SK-N-SH (cell line): ENCODE measurements around the gene HSD11B1L.

ENCODE experiments used
- CHD2 ChIP-seq: fragments of 150-350 bp; IDR thresholded peaks from 2 replicates; pipeline ENCODE4 v1.6.1; 2018; ENCODE audit warnings: low read length; ENCODE audit not compliant: partially characterized antibody
- FOXM1 ChIP-seq: IDR thresholded peaks from 2 replicates; pipeline ENCODE4 v1.4.0; 2012; ENCODE audit warnings: low read depth, mild to moderate bottlenecking
- GABPA ChIP-seq: IDR thresholded peaks from 2 replicates; pipeline ENCODE4 v1.4.0; 2012; ENCODE audit warnings: low read depth, mild to moderate bottlenecking
- MXI1 ChIP-seq: IDR thresholded peaks from 2 replicates; pipeline ENCODE4 v1.6.1; 2012; ENCODE audit warnings: mild to moderate bottlenecking, low read depth, low read length, improper control_type of control experiment
- RCOR1 ChIP-seq: fragments of 150-350 bp; IDR thresholded peaks from 2 replicates; pipeline ENCODE4 v1.6.1; 2017; ENCODE audit warnings: antibody characterized with exemption, low read length
- TAF1 ChIP-seq: IDR thresholded peaks from 2 replicates; pipeline ENCODE4 v1.6.1; 2012; ENCODE audit warnings: low read depth, mild to moderate bottlenecking, low read length, moderate library complexity, borderline replicate concordance
- TCF12 ChIP-seq: IDR thresholded peaks from 2 replicates; pipeline ENCODE4 v1.4.0; 2012
- TF ChIP-seq, protein P1 (sequence below): IDR thresholded peaks from 2 replicates; pipeline ENCODE4 v1.6.1; 2012; ENCODE audit warnings: mild to moderate bottlenecking, low read depth, low read length, moderate library complexity
- TF ChIP-seq, protein P2 (sequence below): fragments of 200-600 bp; sonication (generic); IDR thresholded peaks from 2 replicates; pipeline ENCODE4 v1.6.1; 2017; ENCODE audit warnings: antibody characterized with exemption, mild to moderate bottlenecking, moderate library complexity
- TF ChIP-seq, protein P3 (sequence below): IDR thresholded peaks from 2 replicates; pipeline ENCODE4 v1.4.0; 2012; ENCODE audit warnings: low read depth, borderline replicate concordance
- TF ChIP-seq, protein P4 (sequence below): IDR thresholded peaks from 2 replicates; pipeline ENCODE4; 2012

DNA sequence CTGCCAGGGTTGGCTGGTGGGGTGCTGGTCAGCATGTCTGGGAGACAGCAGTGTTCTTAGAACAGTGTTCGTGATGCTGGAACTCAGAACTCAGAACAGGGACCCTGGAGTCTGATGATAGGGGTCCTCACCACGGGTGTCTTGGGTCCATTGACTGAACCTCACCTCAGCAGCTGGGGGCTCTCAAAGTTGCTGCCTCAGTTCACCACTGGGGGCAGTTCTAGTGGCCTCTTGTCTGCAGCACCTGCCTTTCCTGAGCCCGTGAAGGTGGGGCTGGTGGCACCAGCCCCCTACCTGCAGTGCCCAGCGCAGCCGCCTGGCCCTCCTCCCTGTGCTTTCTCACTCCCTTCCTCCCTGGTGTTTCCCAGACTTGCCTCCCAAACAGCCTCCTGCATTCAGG, 29.5 kb upstream of the HSD11B1L start:
- TF ChIP-seq, protein P1, sequence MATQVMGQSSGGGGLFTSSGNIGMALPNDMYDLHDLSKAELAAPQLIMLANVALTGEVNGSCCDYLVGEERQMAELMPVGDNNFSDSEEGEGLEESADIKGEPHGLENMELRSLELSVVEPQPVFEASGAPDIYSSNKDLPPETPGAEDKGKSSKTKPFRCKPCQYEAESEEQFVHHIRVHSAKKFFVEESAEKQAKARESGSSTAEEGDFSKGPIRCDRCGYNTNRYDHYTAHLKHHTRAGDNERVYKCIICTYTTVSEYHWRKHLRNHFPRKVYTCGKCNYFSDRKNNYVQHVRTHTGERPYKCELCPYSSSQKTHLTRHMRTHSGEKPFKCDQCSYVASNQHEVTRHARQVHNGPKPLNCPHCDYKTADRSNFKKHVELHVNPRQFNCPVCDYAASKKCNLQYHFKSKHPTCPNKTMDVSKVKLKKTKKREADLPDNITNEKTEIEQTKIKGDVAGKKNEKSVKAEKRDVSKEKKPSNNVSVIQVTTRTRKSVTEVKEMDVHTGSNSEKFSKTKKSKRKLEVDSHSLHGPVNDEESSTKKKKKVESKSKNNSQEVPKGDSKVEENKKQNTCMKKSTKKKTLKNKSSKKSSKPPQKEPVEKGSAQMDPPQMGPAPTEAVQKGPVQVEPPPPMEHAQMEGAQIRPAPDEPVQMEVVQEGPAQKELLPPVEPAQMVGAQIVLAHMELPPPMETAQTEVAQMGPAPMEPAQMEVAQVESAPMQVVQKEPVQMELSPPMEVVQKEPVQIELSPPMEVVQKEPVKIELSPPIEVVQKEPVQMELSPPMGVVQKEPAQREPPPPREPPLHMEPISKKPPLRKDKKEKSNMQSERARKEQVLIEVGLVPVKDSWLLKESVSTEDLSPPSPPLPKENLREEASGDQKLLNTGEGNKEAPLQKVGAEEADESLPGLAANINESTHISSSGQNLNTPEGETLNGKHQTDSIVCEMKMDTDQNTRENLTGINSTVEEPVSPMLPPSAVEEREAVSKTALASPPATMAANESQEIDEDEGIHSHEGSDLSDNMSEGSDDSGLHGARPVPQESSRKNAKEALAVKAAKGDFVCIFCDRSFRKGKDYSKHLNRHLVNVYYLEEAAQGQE: no peak
- TF ChIP-seq, protein P2, sequence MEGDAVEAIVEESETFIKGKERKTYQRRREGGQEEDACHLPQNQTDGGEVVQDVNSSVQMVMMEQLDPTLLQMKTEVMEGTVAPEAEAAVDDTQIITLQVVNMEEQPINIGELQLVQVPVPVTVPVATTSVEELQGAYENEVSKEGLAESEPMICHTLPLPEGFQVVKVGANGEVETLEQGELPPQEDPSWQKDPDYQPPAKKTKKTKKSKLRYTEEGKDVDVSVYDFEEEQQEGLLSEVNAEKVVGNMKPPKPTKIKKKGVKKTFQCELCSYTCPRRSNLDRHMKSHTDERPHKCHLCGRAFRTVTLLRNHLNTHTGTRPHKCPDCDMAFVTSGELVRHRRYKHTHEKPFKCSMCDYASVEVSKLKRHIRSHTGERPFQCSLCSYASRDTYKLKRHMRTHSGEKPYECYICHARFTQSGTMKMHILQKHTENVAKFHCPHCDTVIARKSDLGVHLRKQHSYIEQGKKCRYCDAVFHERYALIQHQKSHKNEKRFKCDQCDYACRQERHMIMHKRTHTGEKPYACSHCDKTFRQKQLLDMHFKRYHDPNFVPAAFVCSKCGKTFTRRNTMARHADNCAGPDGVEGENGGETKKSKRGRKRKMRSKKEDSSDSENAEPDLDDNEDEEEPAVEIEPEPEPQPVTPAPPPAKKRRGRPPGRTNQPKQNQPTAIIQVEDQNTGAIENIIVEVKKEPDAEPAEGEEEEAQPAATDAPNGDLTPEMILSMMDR: no peak
- TF ChIP-seq GABPA: no peak
- no peak for TF ChIP-seq MXI1
- no peak for TF ChIP-seq TCF12
- no peak for TF ChIP-seq CHD2
- TF ChIP-seq, protein P3, sequence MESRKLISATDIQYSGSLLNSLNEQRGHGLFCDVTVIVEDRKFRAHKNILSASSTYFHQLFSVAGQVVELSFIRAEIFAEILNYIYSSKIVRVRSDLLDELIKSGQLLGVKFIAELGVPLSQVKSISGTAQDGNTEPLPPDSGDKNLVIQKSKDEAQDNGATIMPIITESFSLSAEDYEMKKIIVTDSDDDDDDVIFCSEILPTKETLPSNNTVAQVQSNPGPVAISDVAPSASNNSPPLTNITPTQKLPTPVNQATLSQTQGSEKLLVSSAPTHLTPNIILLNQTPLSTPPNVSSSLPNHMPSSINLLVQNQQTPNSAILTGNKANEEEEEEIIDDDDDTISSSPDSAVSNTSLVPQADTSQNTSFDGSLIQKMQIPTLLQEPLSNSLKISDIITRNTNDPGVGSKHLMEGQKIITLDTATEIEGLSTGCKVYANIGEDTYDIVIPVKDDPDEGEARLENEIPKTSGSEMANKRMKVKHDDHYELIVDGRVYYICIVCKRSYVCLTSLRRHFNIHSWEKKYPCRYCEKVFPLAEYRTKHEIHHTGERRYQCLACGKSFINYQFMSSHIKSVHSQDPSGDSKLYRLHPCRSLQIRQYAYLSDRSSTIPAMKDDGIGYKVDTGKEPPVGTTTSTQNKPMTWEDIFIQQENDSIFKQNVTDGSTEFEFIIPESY: no peak
- TF ChIP-seq FOXM1: no peak
- no peak for TF ChIP-seq TAF1
- TF ChIP-seq, protein P4, sequence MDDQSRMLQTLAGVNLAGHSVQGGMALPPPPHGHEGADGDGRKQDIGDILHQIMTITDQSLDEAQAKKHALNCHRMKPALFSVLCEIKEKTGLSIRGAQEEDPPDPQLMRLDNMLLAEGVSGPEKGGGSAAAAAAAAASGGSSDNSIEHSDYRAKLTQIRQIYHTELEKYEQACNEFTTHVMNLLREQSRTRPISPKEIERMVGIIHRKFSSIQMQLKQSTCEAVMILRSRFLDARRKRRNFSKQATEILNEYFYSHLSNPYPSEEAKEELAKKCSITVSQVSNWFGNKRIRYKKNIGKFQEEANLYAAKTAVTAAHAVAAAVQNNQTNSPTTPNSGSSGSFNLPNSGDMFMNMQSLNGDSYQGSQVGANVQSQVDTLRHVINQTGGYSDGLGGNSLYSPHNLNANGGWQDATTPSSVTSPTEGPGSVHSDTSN: no peak
- TF ChIP-seq RCOR1: no peak
